Activated naive CD8-positive, alpha-beta T cell treated with anti-CD3 and anti-CD28 coated beads, Interleukin-2, amount 10 ng/mL, durations not matched to agents 7 days and 5 days (primary cell): ENCODE measurements around the gene SDR39U1. TPM values are rescaled to one million over a fixed set of nuclear protein-coding genes. Genes with fewer than 3 reads are reported as not detected.
"Not testable (repeated sequence)": the region's sequence is repeated elsewhere in the genome, so short reads cannot be mapped to it uniquely, and the experiment has no call there.

ENCODE experiments used
- ATAC-seq: fragments of 150-1000 bp; cut with Tn5 transposase; one replicate; pipeline ENCODE4 v1.10.0; 2021; ENCODE audit warnings: low read depth, moderate library complexity
- POLR2A ChIA-PET: fragments of 350-600 bp; sonication (Branson Sonifier 250); formaldehyde crosslinking; loops from one replicate; lab custom pipeline; 2021; ENCODE audit warnings: antibody characterized with exemption; lab: Charles Lee
- DNase-seq: peaks from one replicate; pipeline ENCODE4 v3.0.0; 2021
- H3K27ac Mint-ChIP-seq: one replicate; pipeline ENCODE4 v1.8.0; 2022; ENCODE audit warnings: mild to moderate bottlenecking, mixed read lengths
- H3K27me3 Mint-ChIP-seq: one replicate; pipeline ENCODE4 v1.8.0; 2022; ENCODE audit warnings: mild to moderate bottlenecking, moderate library complexity, mixed read lengths
- H3K36me3 Mint-ChIP-seq: one replicate; pipeline ENCODE4 v1.8.0; 2021; ENCODE audit warnings: mild to moderate bottlenecking, mixed read lengths
- H3K4me1 Mint-ChIP-seq: one replicate; pipeline ENCODE4 v1.8.0; 2021; ENCODE audit warnings: mixed read lengths
- H3K4me3 Mint-ChIP-seq: one replicate; pipeline ENCODE4 v1.8.0; 2022; ENCODE audit warnings: mild to moderate bottlenecking, moderate library complexity, mixed read lengths
- H3K9me3 Mint-ChIP-seq: one replicate; pipeline ENCODE4 v1.8.0; 2021; ENCODE audit warnings: mixed read lengths
- total RNA-seq, 2 experiments: library from RNA; stranded (reverse); gene quantifications; one replicate each; pipeline ENCODE4 v1.2.3, GENCODE V29; 2021

SDR39U1 gene
- 10 to 100 TPM; 75.7 to 79.5 TPM for total RNA-seq

DNA sequence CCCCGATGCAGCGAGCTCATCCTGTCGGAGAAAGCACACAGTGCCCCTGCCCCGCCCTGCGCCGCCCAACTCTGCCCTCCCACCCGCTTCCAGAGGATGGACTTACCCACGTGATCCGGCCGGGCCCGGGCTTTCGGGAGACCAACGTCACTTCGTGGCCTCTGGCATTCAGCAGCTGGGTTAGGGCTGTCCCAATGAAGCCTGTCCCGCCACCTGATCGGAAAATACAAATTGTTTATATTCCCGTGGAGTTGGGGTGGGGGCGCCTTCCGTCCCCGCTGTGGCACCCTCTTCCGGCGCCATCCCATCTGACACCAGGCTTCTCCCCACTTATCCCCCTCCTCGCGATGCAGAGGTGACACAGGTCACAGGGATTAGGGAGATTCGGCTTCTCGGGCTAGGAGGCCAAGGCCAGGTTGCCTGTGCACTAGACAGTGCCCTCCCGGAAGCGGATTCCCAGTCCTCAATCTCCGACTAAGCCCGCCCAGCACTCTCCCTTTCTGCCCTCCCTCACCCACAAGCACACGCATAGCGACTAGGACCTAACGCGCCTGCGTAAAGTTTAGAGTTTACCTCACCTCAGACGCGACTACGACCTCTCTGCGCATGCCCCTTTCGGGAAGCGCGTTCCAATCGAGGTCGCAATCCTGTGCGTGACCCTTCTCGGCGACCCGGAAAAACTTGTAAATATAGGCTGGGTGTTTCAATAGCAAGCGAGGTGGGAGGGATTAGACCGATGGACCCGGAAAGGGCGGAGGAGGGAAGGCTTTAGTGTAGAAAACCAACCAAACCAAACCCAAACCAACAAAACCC lies at the start of gene SDR39U1:
TSS of gene SDR39U1 (minus strand) at position 537 of the 813 bp plus-strand sequence. CDS start at position 530, 7 bp downstream.
- H3K27me3 Mint-ChIP-seq, result no peaks in the 10 kb centered on the region
- DNase-seq (peak; percentile 88), ATAC-seq (peak; percentile 95)
- peak within 1 kb of the TSS; percentile 98 for H3K27ac Mint-ChIP-seq
- POLR2A ChIA-PET, result interaction anchor here (0.6 to 5.4 kb wide), 19 partner anchors 12 to 251 kb away, joined by 3 to 68 read pairs (median 4); partner anchors contain the start of genes CBLN3, CHMP4A, GZMH and KHNYN
- H3K4me3 Mint-ChIP-seq, result peak within 1 kb of the TSS; percentile 90
- peaks cover 33% of the 10 kb centered on the region for H3K4me1 Mint-ChIP-seq
- H3K36me3 Mint-ChIP-seq, result peaks cover 25% of the 10 kb centered on the region
- H3K9me3 Mint-ChIP-seq, result no peaks in the 10 kb centered on the region

- POLR2A ChIA-PET, ATAC-seq: not testable (repeated sequence)
Observed at GRCh38 chr14:24491586-24492408, 49.2 kb upstream of the SDR39U1 start.

GRCh38 chr14:24483604-24484252 lies 41.2 kb upstream of the SDR39U1 start:
- POLR2A ChIA-PET, result interaction anchor here (0.6 to 2.1 kb wide), 8 partner anchors 21 to 150 kb away, joined by 3 to 10 read pairs (median 5); partner anchors contain the start of genes GZMB, GZMH and KHNYN
- H3K4me1 Mint-ChIP-seq, result peaks cover 27% of the 10 kb centered on the region
- ATAC-seq (peak; percentile 77), DNase-seq (no peak)
- H3K27ac Mint-ChIP-seq, result peak overlapping the region; percentile 76
- H3K27me3 Mint-ChIP-seq, result no peaks in the 10 kb centered on the region
- H3K9me3 Mint-ChIP-seq, result peaks cover under 1% of the 10 kb centered on the region
- peaks cover 4% of the 10 kb centered on the region for H3K36me3 Mint-ChIP-seq
- peak overlapping the region; percentile 56 for H3K4me3 Mint-ChIP-seq

More at GRCh38 chr14:24491586-24492408, 49.2 kb upstream of the SDR39U1 start:
- H3K27me3 Mint-ChIP-seq, result peaks cover 12% of the 10 kb centered on the region
- not testable (repeated sequence) for DNase-seq, H3K4me1 Mint-ChIP-seq, H3K4me3 Mint-ChIP-seq, H3K36me3 Mint-ChIP-seq, H3K27ac Mint-ChIP-seq, H3K9me3 Mint-ChIP-seq

DNA sequence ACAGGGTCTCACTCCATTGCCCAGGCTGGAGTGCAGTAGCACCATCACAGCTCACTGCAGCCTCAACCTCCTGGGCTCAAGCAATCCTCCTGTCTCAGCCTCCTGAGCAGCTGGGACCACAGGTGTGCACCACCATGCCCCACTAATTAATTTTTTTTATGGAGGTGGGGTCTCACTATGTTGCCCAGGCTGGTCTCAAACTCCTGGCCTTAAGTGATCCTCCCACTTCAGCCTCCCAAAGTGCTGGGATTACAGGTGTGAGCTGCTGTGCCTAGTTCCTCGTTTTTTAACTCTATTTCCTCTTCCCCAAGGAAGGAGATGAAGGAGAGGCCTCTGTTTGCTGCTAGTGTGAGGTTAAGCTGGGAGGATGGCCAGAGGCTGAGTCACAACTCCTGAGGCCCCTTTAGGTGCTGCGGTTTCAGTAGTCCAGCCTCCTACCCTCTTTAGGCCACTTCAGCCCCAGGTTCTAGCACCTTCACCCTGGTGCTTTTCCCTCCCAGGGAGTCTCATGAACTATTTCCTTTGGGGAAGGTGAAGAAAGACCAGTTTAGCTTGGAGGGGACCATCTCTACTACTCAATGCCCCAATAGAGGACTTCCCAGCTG lies 40.2 kb upstream of the SDR39U1 start:
- peaks cover 30% of the 10 kb centered on the region for H3K4me1 Mint-ChIP-seq
- ATAC-seq, H3K27me3 Mint-ChIP-seq, H3K9me3 Mint-ChIP-seq, H3K4me3 Mint-ChIP-seq, DNase-seq: not testable (repeated sequence)
- peak overlapping the region; percentile 76 for H3K27ac Mint-ChIP-seq
- POLR2A ChIA-PET, result interaction anchor here (0.6 to 2.1 kb wide), 5 partner anchors 27 to 151 kb away, joined by 4 to 10 read pairs (median 5); partner anchors contain the start of genes GZMB, GZMH, KHNYN and SDR39U1
- H3K36me3 Mint-ChIP-seq, result peaks cover 11% of the 10 kb centered on the region

GRCh38 chr14:24481622-24482324 lies 39.2 kb upstream of the SDR39U1 start:
- no peaks in the 10 kb centered on the region for H3K27me3 Mint-ChIP-seq
- peaks cover 30% of the 10 kb centered on the region for H3K4me1 Mint-ChIP-seq
- POLR2A ChIA-PET, result interaction anchor here (1.1 to 1.5 kb wide), 4 partner anchors 39 to 211 kb away, joined by 3 to 4 read pairs (median 4); partner anchors contain the start of genes GZMB and SDR39U1
- H3K27ac Mint-ChIP-seq, result peak overlapping the region; percentile 87
- H3K9me3 Mint-ChIP-seq, result peaks cover 6% of the 10 kb centered on the region
- H3K4me3 Mint-ChIP-seq, result peak overlapping the region; percentile 79
- DNase-seq (peak; percentile 71), ATAC-seq (peak; percentile 71)
- peaks cover 11% of the 10 kb centered on the region for H3K36me3 Mint-ChIP-seq

- H3K36me3 Mint-ChIP-seq, result peaks cover 11% of the 10 kb centered on the region
- POLR2A ChIA-PET, DNase-seq, H3K27me3 Mint-ChIP-seq, ATAC-seq, H3K4me3 Mint-ChIP-seq, H3K27ac Mint-ChIP-seq, H3K9me3 Mint-ChIP-seq: not testable (repeated sequence)
- H3K4me1 Mint-ChIP-seq, result peaks cover 34% of the 10 kb centered on the region
Observed at GRCh38 chr14:24479999-24480398, 37.4 kb upstream of the SDR39U1 start.

- H3K27ac Mint-ChIP-seq, result no peak overlapping the region
- peaks cover 11% of the 10 kb centered on the region for H3K9me3 Mint-ChIP-seq
- peaks cover 8% of the 10 kb centered on the region for H3K4me1 Mint-ChIP-seq
- H3K27me3 Mint-ChIP-seq, result no peaks in the 10 kb centered on the region
- DNase-seq, result no peak
- POLR2A ChIA-PET, result interaction anchor here (1.1 kb wide), 1 partner anchor 199 kb away, joined by 3 read pairs; no protein-coding TSS in a partner anchor
- H3K4me3 Mint-ChIP-seq, result no peak overlapping the region
- ATAC-seq, result no peak
- peaks cover 23% of the 10 kb centered on the region for H3K36me3 Mint-ChIP-seq
Observed at GRCh38 chr14:24475261-24475660, 32.7 kb upstream of the SDR39U1 start.

- H3K36me3 Mint-ChIP-seq, result peaks cover 17% of the 10 kb centered on the region
- POLR2A ChIA-PET, result no interaction called here
- DNase-seq (no peak), ATAC-seq (no peak)
- peaks cover 8% of the 10 kb centered on the region for H3K4me1 Mint-ChIP-seq
- no peak overlapping the region for H3K4me3 Mint-ChIP-seq
- peaks cover 9% of the 10 kb centered on the region for H3K9me3 Mint-ChIP-seq
- H3K27ac Mint-ChIP-seq, result no peak overlapping the region
- H3K27me3 Mint-ChIP-seq, result no peaks in the 10 kb centered on the region
Observed at GRCh38 chr14:24473211-24473610, 30.6 kb upstream of the SDR39U1 start.

DNA sequence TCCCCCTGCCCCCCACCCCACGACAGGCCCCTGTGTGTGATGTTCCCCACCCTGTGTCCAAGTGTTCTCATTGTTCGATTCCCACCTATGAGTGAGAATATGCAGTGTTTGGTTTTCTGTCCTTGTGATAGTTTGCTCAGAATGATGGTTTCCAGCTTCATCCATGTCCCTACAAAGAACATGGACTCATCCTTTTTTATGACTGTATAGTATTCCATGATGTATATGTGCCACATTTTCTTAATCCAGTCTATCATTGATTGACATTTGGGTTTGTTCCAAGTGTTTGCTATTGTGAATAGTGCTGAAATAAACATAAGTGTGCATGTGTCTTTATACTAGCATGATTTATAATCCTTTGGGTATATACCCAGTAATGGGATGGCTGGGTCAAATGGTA lies 27.9 kb upstream of the SDR39U1 start:
- ATAC-seq, POLR2A ChIA-PET, H3K4me1 Mint-ChIP-seq, H3K27me3 Mint-ChIP-seq, H3K9me3 Mint-ChIP-seq, H3K27ac Mint-ChIP-seq, DNase-seq, H3K4me3 Mint-ChIP-seq: not testable (repeated sequence)
- peaks cover 26% of the 10 kb centered on the region for H3K36me3 Mint-ChIP-seq

DNA sequence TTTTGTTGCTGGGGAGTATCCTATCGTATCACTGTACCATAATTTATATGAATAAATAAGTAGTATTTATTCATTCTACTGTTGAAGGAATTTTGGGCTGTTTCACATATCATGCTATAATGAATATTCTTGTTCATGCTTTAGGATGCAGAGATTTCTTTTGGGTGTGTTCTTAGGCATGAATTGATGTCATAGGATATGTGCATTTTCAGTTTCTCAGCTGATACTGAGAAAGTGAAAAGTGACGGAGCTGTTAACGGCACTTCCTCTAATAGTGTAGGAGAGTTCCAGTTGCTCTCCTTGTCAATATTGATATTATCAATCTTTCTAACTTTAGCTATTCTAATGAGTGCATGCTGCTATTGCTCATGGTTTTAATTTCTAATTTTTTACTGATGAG lies 23.2 kb upstream of the SDR39U1 start:
- Mint-ChIP-seq H3K9me3 (peaks cover 8% of the 10 kb centered on the region), H3K27me3 (no peaks in the 10 kb centered on the region), H3K4me3 (no peak overlapping the region), H3K27ac (no peak overlapping the region), H3K4me1 (peaks cover 20% of the 10 kb centered on the region), H3K36me3 (peaks cover 38% of the 10 kb centered on the region)
- no peak for ATAC-seq
- POLR2A ChIA-PET, result interaction anchor here (0.7 to 0.8 kb wide), 2 partner anchors 24 to 47 kb away, joined by 3 read pairs; no protein-coding TSS in a partner anchor
- no peak for DNase-seq

DNA sequence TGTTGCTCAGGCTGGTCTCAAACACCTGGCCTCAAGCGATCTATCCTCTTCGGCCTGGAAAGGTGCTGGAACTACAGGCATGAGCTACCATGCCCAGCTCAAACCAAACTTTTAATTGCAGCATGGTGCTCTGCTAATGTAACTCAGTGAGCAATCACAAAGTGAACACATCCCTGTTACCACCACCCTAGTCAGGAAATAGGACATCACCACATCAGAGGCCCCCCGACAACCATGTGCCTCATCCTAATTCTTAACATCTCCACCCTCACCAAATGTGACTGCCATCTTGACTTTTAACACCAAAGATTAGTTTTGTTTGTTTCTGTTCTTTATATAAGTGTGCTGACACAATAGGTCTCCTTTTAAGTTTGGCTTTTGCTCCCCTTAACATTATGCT lies 22.8 kb upstream of the SDR39U1 start:
- POLR2A ChIA-PET, result interaction anchor here (0.7 to 0.8 kb wide), 2 partner anchors 24 to 47 kb away, joined by 3 read pairs; no protein-coding TSS in a partner anchor
- H3K27me3 Mint-ChIP-seq, result no peaks in the 10 kb centered on the region
- peak overlapping the region; percentile 39 for H3K27ac Mint-ChIP-seq
- peak overlapping the region; percentile 26 for H3K4me3 Mint-ChIP-seq
- DNase-seq (no peak), ATAC-seq (peak; percentile 67)
- peaks cover 7% of the 10 kb centered on the region for H3K9me3 Mint-ChIP-seq
- H3K4me1 Mint-ChIP-seq, result peaks cover 20% of the 10 kb centered on the region
- peaks cover 39% of the 10 kb centered on the region for H3K36me3 Mint-ChIP-seq
